Keratinocyte (primary cell): ENCODE measurements around the gene SHISA5.

Source experiments
- EZH2 ChIP-seq: IDR thresholded peaks from one replicate; pipeline ENCODE4 v1.6.1; 2012; ENCODE audit warnings: inconsistent platforms, mild to moderate bottlenecking, low read length, moderate library complexity
- TF ChIP-seq, protein P1 (sequence below), 3 experiments: IDR thresholded peaks in 1 of 3; conservative IDR thresholded peaks in 1 of 3; optimal IDR thresholded peaks in 1 of 3; 2 replicates in 2 of 3; 3 replicates in 1 of 3; pipeline versions ENCODE3 to v1.5.1; 2011; ENCODE audit warnings: low read length in 3 of 3, mild to moderate bottlenecking in 3 of 3, moderate library complexity in 2 of 3, control low read depth in 1 of 3, inconsistent platforms in 1 of 3; ENCODE audit not compliant: insufficient read depth in 2 of 3; ENCODE audit errors: extremely low read depth in 1 of 3

DNA sequence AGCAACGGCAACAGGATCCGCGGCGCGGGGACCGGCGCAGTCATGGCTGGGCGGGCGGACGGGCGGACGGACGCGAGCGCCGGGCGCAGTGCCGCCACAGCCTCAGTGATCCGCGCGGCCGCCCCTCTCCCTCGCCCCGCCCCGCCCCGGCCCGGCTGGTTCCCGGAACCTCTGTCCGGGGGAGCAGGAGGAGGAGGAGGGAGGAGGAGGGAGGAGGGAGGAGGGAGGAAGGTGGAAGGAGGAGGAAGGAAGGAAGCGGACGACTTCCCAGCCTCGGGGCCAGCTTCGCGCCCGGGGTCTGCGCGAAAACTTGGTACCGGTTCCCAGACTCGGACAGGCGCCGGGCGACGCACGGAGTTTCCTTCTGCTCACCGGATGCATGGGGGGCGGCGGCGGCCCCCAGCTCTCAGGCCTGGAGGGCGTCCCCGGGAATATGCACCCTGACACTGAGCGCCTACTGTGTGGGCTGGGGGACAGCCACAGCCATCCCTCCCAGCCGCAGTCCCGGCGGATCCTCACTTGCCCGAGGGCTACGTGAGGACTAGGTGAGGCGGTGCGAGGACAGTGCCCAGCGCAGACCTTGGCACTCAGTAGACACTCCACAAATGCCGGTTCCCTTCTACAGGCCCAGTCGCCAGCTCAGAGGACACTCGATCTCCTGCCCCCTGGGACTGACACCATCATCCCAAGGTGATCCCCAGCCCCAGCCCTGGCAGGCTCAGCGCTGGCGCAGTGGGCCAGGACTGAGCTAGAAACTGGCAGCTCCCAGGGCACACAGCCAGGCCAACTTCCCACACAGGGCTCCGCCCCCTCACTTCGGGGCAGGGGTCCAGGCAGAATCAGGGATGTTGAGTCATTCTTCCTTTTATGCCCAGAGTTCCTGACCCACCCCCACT is at the start of gene SHISA5:
- TF ChIP-seq, protein P1, sequence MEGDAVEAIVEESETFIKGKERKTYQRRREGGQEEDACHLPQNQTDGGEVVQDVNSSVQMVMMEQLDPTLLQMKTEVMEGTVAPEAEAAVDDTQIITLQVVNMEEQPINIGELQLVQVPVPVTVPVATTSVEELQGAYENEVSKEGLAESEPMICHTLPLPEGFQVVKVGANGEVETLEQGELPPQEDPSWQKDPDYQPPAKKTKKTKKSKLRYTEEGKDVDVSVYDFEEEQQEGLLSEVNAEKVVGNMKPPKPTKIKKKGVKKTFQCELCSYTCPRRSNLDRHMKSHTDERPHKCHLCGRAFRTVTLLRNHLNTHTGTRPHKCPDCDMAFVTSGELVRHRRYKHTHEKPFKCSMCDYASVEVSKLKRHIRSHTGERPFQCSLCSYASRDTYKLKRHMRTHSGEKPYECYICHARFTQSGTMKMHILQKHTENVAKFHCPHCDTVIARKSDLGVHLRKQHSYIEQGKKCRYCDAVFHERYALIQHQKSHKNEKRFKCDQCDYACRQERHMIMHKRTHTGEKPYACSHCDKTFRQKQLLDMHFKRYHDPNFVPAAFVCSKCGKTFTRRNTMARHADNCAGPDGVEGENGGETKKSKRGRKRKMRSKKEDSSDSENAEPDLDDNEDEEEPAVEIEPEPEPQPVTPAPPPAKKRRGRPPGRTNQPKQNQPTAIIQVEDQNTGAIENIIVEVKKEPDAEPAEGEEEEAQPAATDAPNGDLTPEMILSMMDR (optimal IDR thresholded peaks at IDR 0.05 in 1 of 3, IDR thresholded peaks at IDR 0.05 in 1 of 3, conservative IDR thresholded peaks at IDR 0.05 in 1 of 3; ENCODE audit: extremely low read depth in 1 of 3, insufficient read depth in 2 of 3, low read length in 3 of 3), result no peak
- no peak for TF ChIP-seq EZH2
